Islet precursor cell (in vitro differentiated cells): ENCODE measurements around the gene GBF1.

Experiments used
- DNase-seq: peaks from one replicate; pipeline ENCODE4 v3.0.0-alpha.2; 2018

The GBF1 gene

DNA sequence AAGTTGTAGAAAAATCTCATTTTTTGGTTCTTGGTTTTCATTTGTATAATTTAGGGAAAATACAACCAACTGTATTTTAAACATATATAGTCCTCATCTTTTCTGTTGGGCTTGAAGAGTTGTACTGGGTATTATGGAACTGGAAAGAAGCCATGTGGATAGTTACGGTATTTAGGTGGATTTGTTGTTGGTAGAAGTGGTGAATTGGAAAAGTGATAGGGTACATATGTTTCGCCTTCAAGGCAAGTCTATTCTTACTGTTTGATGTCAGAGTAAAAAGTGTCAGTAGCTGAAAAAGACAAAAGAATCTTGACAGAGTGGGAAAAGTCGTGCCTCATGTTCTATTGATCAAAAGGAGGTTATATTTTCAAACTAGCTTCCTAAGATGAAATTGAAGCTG, 64.6 kb downstream of the GBF1 start:
- DNase-seq: no peak

DNA sequence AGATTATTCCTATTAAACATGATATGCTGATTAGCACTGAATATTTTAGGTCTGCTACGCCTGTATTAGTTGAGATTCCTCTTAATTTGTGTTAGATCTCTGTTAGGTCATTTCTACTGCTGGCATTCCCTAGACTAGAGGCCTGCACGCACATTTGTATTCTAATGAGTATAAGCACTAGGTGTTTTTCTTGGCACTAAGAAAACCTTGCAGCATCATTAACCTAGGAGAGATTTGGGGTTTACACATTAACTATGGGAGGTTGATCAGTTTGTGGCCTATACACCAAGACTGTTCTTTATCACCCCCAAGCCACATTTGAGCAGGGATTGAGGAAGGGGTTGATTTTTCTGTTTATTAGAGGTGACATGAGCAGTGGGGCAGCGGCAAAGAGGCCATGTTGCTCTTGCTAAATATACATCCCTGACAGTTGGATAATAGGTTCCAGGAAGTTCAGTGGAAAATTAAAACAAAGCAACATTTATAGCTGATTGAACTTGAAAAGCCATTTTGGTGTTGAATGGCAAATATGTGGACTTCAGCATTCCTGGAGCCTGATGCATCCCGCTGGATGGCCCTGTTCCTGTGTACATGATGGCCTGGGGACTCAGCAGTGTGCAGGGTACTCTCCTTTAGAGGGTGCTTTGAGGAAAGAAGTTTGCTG, 65.2 kb downstream of the GBF1 start:
- DNase-seq: peak; percentile 89

DNA sequence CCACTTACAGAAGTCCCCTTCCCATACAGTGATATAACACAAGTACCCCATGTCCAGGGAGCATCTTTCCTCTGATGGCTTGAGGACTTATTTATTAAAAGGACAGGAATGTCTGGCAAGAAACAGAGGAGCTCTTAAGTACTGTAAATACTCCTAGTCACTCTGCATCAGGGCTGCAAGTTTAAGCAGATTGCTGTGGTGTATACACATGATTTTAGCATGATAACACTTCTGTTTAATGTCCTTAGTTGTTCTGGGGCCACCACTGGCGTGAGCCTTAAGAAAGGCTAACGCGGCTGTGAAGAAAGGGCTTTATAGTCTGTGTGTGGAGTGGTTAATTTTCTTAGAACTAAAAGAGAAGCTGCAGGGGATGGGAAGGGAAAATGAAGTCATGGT, 65.7 kb downstream of the GBF1 start:
- no peak for DNase-seq

DNA sequence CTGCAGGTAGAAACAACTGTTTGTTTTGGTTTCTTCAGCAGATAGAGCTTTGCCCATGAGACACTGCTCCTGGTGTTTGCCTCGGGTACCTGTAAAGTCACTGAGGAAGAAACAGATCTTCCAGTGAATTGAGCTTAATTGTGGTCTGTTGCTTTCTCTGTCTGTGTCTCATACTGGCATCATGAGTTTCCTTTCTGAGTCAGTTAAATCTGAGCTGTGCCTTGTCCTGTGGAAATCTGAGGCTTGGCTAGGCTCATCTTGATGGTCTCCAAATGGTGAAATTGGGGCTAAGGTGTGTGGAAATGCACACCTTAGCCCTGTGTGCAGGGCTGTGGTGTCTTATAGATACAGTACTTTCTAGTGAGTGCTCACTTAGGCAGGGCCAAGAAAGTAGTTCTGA, 67.4 kb downstream of the GBF1 start:
- no peak for DNase-seq

DNA sequence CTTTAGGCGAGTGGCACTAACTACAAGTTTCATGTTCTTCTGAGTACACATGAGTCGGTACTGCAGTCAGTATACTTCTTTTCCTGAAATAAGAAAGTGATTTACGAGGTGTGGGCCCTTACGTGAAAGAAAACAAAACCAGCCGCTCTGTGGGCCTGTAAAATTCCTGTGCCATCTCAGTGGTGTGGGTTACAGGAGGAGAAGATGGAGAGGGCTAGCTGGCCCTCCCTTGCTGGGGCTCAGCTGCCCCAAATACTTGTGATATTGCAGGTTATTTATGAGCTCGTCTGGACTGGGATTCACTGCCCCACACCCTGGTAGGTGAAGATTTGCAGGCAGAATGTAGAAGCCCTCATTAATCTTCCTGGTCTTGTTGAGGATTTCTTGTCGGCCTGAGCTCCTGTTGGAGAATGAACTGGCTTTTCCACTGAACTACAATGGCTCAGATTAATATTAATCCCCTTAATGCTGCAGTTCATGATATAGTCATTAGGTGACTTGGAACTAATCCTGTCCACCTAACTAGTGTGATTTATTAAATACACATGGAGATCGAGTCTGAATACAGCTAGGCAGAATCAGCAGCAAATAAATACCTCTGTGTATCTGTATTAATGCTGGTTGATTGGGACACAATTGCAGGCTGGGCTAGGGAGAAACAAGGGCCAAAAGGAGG, 68.0 kb downstream of the GBF1 start:
- peak; percentile 55 for DNase-seq

DNA sequence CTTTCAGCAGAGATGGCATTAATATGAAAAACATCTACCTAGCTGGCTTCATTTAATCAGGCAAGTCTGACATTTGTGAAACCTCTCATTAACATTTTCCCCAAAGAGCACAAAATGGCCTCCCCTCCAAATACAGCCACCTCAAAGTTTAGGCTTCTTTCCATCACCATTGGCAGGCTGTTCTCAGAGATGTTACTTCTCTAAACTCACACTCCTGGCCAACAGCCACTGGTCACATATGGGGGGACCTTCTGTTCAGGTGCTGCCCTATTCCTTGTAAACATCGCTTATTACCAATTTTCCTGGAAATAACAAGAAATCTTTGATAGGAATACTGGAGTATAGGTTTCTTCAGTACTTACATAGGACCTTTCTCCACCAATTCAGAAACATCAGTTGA, 69.5 kb downstream of the GBF1 start:
- no peak for DNase-seq

DNA sequence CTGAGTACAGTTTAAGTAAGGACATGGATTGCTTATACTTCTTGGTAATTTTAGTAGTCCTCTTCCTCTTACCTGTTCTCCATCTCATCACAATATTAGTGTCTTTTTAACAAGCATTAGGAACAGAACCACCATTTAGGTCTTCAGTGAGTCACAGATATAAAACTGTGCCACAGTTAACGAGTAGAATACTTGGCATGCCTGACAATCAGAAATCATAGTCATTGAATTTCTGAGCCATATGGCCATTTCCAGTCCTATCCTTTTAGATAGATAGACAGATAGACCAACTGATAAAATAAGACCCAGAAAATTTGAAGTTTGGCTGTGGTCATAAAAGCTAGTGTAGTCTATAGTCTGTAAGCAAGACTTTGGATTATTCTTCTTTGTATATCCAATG, 71.1 kb downstream of the GBF1 start:
- DNase-seq: no peak

DNA sequence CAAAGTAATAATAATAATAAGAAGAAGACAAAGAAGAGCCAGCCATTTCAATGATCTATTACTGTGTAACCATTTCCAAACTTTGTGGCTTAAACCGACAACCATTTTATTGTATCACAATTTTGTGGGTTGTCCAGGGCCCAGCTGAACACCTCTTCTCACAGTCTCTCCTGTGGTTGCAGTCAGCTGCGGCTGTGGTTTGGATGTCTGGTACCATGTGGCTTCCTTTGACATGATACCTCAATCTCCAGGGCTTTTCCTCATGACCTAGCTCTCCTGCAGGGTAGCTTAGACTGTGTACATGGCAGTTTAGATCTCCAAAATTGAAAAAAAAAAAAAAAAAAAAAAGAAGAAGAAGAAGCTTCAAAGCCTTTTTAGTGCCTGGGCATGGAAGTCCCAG, 77.6 kb downstream of the GBF1 start:
- no peak for DNase-seq

DNA sequence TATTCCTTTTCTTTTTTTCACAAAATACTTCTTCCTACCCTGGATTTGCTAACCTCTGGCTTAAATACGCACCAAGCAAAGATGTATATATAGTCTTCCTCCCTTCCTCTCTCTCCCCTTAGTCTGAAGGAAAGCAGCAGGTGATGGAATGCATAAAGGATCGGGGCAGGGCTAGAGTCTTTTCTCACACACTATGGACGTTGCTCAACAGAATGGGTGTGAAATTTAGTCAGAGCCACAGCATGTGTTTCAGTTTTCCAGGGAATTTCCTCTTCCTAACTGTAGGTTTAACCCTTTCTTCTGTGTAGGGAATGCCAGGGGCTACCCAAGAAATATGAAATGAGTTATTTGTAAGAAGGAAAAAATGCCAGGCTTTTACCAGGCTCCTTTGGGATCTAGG, 78.7 kb downstream of the GBF1 start:
- DNase-seq: no peak

DNA sequence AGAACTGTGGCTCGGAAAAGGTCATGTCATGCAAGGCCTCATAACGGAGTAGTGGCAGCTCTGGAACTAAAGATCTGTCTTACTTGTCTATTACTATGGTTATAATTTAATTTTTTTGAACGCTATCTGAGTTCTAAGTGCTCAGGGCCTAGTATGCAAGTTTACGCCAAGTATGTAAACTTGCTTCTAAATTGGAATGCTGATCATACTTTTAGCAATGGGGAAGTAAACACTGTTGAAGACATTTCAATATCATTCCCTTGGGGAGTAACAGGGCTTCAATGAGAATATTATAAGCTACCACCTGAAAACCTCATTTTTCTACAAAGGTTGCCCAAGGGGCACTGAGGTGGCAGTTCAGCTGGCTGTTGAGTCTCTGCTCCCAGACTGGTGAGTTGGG, 80.7 kb downstream of the GBF1 start:
- no peak for DNase-seq

DNA sequence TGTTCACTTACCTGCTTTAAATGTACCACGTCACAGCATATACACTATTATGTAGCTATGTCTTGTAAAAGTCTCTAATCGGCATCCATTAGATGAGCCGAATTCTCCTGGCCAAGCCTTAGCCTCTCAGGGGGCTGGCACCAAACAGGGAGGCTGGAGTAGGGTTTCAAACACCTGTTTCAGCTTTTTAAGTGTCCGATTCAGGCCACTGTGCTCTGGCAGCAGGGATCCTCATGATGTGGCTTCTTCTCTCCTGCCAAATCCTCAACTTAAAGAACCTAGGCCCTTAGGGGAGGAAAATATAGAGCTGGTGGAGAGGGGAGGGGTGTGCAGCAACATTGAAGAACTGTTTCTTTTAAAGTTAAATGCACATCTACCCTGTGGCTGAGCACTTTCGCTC, 81.7 kb downstream of the GBF1 start:
- no peak for DNase-seq

DNA sequence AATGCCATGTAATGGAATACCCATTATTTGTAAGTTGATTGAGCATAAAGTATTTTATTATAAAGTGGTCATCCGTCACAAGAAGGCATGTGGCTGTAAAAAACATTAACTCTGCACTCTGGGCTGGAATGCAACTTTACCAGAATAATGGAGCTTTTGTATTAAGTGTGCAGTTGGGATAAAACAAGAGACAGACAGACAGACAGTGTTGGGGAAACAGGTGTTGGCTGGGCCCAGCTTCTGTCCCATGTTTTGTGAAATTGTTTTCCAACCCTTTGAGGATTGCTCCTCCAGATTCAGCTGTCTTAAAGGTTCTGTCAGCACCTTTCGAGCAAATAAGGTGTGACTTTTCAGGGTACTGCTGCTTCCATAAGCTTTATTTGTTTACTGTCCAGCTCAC, 82.3 kb downstream of the GBF1 start:
- no peak for DNase-seq

DNA sequence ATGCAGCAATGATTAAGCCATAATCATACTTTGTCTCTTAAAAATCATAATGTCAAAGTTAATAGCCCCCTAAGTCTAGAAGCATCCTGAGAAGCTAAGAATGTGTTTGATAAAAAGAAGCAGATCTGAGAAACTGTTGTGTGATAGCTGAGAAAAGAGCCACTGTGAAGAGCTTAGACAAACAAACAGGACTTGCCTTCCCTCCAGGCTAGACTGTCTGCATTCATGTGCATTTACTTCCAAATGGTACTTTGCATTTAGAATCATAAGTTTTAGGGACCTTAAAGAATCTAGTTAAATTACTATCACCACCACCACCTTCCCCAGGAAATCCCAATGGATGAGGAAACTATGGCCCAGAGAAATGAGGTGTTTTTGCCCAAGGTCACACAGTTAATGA, 87.4 kb downstream of the GBF1 start:
- DNase-seq: no peak

DNA sequence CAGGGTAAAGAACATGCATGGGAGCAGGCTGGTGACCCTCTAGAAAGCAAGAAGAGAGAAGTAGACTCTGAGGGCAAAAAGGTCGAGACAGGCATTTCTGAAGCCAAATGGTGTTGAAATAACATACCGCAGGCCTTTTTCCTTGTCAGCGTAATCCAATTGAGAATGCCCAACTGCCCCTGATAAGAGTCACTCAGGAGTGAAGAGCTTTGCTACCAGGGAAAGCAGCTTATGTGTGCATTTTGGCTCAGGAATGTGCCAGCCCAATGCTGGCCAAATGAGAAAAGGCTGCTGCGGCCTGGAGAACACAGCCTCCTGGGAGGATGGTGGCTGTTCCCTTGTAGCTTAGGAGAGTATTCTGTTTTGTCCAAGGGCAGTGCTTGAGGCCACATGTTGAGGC, 88.8 kb downstream of the GBF1 start:
- DNase-seq: peak; percentile 62

DNA sequence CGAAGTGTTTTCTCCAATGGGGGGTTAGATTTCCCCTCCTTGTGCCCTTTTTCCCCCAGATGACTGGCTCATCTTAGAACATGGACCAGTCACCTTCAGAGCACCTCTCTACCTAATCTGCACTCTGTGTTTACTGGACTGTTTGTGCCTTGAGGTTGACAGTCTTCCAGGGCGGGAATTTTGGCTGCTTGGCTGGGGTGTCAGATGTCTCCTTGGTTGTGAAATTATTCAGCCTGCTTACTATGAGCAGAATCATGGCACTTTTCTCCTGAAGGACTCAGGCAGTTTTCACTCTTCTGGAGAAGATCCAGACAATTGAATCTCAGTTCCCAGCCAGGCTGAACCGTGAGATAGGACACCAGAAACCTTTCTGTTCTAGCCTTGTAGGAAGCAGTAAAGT, 89.9 kb downstream of the GBF1 start:
- DNase-seq: no peak

DNA sequence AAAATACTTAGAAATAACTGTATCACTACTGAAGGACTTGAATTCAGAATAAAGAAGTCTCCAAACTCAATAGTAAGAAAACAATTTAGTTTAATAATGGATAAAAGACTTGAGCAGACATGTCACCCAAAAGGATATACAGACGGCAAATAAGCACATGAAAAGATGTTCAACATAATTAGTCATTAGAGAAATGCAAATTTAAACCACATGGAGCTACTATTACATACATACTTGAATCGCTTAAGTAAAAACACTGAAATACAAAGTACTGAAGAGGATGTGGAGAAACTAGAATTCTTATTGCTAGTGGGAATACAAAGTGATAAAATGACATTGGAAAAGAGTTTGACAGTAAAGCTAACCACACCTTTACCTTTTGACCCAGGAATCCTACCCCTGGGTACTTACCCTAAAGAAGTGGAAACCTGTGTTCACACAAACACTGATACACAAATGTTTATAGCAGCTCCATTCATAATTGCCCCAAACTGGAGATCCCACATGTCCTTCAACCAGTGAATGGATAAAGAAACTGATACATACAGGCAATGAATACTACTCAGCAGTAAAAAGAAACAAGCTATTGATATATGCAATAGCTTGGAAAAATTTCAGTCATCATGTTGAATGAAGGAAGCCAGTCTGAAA, 95.8 kb downstream of the GBF1 start:
- no peak for DNase-seq

DNA sequence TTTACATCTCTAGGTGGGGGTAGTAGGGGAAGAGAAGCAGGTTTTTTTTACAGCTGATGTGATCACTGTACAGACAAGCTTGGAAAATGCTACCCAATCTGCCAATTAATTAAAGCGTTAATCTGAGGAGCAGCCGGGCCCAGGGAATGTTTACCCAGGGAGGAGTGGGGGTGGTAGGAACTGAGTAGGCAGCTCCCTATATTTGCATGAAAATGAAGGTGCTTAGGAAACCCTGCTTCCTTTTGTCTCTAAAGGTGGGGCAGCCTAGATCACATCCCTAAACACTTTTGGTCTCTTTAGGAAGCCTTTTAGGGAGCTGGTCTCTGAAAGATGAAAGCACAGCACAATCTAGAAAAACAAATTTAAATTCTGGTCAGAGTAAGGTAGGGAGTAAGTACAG, 97.1 kb downstream of the GBF1 start:
- no peak for DNase-seq

DNA sequence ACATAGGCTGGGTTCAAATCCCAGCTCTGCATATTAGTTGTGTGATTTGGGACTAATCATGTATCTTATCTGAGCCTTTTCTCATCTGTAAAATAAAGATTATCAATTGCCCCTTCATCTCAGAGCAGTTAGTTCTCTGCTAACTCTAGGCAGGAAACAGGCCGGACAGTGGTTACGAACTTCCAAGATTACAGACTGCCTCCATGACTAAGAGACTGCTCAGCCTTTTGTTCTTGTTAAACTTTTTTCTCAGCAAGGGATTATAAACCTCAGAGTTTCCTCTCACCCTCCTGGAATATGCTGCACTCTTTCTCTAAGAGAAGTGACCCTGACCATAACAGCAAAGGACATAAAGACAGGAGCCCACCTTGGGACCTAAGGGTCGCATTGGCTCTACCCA, 97.6 kb downstream of the GBF1 start:
- DNase-seq: peak; percentile 68

DNA sequence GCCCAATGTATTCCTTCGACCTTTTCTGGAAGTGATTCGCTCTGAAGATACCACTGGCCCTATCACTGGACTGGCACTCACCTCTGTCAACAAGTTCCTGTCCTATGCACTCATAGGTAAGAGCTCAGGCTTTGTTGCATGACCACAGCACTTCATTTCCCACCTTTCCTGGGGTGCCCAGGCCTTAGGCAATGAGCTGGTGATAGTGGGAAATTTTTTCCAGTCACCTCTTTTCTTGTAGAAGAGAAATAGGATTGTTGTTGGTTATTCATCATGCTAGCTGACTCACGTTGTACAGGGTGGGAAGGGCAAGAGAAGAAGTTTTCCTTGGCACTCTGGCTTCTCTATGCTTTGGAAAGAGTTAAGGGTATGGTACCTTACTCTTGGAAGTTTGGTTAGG, 98.7 kb downstream of the GBF1 start:
- DNase-seq: no peak

DNA sequence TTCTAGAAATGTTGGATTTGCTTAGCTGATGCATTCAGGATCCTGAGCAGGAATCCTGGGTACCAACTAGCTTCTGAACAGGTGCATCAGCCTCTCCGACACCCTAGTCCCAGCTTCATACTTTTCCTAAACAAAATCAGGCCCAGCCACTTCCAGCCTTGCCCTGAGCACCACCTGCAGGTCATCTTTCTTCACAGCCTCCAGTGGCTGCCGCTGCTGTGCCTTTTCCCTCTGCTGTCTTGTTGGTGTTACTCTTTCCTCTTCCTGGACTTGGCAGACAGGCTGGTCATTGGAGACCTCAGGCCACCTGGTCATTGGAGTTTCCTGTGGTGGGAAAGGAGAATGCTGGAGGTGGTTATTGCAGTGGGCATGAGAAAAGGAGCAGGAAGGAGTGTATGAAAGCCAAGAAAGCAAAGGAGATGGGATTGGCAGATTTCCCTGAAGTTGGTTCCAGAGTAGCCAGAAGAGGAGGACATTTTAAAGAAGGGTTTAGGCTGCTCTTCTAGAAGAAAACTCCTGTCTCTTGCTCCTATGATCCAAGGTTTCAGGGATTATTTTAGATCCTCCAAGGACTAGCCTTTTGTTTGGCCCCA, 102.0 kb downstream of the GBF1 start:
- DNase-seq: peak; percentile 83

DNA sequence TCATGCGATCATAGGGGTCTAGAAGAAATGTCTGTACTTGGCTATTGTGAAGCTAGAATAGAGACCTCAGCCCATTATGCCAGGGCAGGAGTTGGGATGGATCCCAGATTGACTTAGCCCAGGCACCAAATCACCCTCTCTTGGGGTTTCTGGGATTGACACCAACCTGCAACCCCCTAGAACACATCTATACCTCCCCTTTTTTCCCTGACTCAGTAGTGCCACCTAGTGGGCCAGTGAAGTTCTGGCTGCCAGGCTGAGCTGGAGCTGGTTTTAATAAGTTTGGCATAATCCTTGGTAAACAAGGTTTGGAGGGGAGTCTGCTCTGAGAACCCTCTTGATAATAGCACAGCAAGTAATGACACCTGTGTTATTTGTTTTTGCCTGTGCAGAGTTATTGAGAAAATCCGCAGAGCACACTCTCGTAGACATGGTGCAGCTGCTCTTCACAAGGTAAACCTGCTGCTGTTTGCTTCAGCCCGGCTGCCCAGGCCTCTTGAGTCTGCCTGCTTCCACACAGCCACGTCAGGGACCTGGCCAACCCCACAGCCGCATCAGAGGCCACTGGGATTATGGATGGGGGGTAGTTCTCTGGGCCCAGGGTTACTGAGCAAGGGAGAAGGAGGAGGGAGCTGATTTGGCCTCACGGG, 106.9 kb downstream of the GBF1 start:
- DNase-seq: peak; percentile 75

DNA sequence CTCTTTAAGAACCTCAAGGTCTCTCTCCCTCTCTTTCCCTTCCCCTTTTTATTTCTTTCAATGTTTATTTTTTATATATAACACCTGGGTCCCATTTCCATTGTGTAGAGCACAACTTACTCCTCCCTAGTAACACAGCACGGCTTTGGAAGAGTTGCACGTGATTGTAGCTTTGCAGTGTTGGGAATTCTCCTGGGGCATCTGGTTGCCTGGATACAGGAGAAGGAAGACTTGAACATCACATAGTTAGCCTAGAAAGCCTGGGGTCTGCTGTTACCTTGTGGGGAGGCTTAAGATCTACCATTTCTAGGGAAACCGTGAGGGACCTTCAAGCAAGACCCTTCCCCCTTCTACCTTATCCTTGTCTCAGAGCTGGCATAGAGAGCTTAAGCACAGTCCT, 109.1 kb downstream of the GBF1 start:
- no peak for DNase-seq

DNA sequence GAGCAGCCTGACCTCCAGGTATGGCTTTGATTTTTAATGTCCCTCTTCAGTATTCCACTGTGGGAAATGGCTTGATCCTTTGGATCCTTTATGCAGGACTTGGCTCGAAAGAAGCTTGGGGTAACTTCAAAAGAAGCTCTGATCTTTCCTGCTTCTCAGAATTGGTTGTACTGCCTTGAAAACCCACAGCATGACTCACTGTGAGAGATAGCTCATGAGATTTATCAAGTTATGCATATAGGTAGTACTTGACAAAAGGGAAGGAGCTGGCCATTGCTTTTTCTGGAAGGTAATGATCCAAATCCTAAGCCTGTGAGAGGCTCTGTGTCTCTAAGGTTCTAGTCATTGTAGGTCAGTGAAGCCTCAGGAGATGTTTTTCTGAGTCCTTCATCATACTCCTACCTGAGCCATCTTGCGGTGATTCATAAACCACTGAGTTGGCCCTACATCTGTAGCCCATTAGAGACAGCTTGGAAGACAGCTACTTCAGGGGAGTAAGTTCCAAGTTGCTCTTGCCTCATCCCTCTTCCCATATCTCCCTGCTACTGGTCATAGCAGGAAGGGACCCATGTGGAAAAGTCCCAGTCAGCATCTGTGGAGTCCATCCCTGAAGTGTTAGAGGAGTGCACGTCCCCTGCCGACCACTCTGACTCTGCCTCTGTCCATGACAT, 113.5 kb downstream of the GBF1 start:
- no peak for DNase-seq
